ENCODE measurements around the gene ASXL2. TPM values are rescaled to one million over a fixed set of nuclear protein-coding genes. Genes with fewer than 3 reads are reported as not detected.

Gene ASXL2
- total and polyA plus RNA-seq, 10 donors: 2.0 to 51.3 (median 34.7) TPM

DNA sequence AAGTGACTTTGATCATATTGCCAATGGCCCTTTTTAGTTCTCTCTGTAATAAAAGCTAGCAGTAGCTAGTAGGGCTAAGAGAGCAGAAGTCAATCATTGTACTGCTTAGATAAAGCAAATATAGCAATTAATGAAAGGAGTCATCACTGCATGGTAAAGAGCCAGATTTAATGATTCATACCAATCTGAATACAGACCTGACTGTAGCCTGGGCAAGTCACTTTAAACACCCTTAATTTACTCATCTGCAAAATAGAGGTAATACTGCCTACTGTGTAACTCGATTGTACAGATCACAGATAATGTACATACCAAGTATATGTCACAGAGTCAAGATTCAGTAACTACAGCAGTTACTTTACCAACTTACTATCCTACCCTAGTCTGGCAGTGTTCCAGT lies 63.6 kb downstream of the ASXL2 start:
- no peak for DNase-seq
- TF ChIP-seq, protein P1, sequence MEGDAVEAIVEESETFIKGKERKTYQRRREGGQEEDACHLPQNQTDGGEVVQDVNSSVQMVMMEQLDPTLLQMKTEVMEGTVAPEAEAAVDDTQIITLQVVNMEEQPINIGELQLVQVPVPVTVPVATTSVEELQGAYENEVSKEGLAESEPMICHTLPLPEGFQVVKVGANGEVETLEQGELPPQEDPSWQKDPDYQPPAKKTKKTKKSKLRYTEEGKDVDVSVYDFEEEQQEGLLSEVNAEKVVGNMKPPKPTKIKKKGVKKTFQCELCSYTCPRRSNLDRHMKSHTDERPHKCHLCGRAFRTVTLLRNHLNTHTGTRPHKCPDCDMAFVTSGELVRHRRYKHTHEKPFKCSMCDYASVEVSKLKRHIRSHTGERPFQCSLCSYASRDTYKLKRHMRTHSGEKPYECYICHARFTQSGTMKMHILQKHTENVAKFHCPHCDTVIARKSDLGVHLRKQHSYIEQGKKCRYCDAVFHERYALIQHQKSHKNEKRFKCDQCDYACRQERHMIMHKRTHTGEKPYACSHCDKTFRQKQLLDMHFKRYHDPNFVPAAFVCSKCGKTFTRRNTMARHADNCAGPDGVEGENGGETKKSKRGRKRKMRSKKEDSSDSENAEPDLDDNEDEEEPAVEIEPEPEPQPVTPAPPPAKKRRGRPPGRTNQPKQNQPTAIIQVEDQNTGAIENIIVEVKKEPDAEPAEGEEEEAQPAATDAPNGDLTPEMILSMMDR (IDR thresholded peaks at IDR 0.05 in 8 of 11, conservative IDR thresholded peaks at IDR 0.05 in 3 of 11): no peak
- TF ChIP-seq POLR2A (IDR thresholded peaks at IDR 0.05) (no peak), POLR2AphosphoS5 (IDR thresholded peaks at IDR 0.05) (no peak)
- WGBS, 5 donors: 86 to 97% (median 90%) methylated on average over 1 of the region's 1 CpG
- Histone ChIP-seq H3K4me3 (no peak overlapping the region), H3K27me3 (replicated peaks in 1 of 7) (no peaks in the 10 kb centered on the region), H3K27ac (no peak overlapping the region), H3K9me3 (no peaks in the 10 kb centered on the region), H3K36me3 (peaks cover 0 to 25% (median 0%) of the 10 kb centered on the region in 6 donors), H3K4me1 (peaks cover 0 to 57% (median 10%) of the 10 kb centered on the region in 6 donors)
- intact Hi-C loops (cut with DNase I; ENCODE audit: low total_unique reads): no loop called here

DNA sequence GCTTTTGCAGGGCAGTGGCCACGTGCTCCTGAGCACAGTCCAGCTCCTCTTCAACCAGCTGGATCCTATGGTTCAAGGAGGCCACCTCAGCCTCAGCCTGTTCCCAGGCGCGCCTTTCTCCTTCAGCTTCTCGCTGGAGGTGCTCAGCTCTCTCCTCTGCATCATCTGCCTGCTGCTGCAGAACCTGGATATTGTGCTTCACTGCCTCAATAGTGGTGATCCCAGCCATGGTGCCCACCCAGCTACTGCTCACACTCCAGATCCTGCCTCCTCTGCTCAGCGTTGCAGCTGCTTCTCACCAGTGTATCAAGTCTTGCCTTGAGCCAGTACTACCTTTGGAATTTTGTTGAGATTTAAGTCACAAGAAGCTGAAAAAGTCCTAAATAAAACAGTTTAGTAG lies 67.9 kb downstream of the ASXL2 start:
- intact Hi-C loops (cut with DNase I; ENCODE audit: low total_unique reads): no loop called here
- Histone ChIP-seq H3K27me3 (replicated peaks in 1 of 7) (no peaks in the 10 kb centered on the region), H3K4me3 (no peak overlapping the region), H3K4me1 (peaks cover 0 to 41% (median 7%) of the 10 kb centered on the region in 6 donors), H3K36me3 (peaks cover 2 to 29% (median 7%) of the 10 kb centered on the region in 6 donors), H3K9me3 (no peaks in the 10 kb centered on the region), H3K27ac (no peak overlapping the region)
- no peak for DNase-seq
- 95 to 98% (median 97%) methylated on average over 5 of the region's 5 CpGs for WGBS, 5 donors
- TF ChIP-seq, protein P1 (IDR thresholded peaks at IDR 0.05 in 8 of 11, conservative IDR thresholded peaks at IDR 0.05 in 3 of 11): no peak
- TF ChIP-seq POLR2A (IDR thresholded peaks at IDR 0.05) (no peak), POLR2AphosphoS5 (IDR thresholded peaks at IDR 0.05) (no peak)

DNA sequence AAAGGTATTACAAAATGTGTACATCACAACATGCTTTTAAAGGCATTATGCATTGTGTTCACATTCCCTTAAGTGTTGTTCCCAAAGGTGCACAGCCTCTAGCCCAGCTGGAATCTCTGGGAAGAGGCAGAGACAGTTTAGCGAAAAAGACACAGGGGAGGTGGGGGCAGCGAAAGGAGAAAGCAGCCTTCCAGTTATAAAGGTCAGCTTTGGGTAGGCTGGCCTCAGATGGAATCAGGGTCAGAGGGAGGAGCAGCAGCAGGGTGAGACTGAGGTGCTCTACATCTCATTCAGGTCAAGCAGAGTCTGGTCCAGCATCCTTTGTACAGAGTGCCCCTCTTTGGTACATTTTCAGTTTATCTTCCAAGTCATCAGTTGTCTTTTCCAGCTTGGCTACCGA lies 68.6 kb downstream of the ASXL2 start:
- no peaks in the 10 kb centered on the region for H3K27me3 ChIP-seq (replicated peaks in 1 of 7)
- intact Hi-C loops (cut with DNase I; ENCODE audit: low total_unique reads): no loop called here
- H3K9me3 ChIP-seq: no peaks in the 10 kb centered on the region
- DNase-seq: no peak
- TF ChIP-seq POLR2A (IDR thresholded peaks at IDR 0.05): no peak
- no peak for TF ChIP-seq POLR2AphosphoS5 (IDR thresholded peaks at IDR 0.05)
- TF ChIP-seq, protein P1 (IDR thresholded peaks at IDR 0.05 in 8 of 11, conservative IDR thresholded peaks at IDR 0.05 in 3 of 11): no peak
- peaks cover 2 to 36% (median 14%) of the 10 kb centered on the region in 6 donors for H3K36me3 ChIP-seq
- H3K4me1 ChIP-seq: peaks cover 0 to 37% (median 5%) of the 10 kb centered on the region in 6 donors
- WGBS, 5 donors: 94 to 97% (median 95%) methylated on average over 3 of the region's 3 CpGs
- no peak overlapping the region for H3K4me3 ChIP-seq
- no peak overlapping the region for H3K27ac ChIP-seq

DNA sequence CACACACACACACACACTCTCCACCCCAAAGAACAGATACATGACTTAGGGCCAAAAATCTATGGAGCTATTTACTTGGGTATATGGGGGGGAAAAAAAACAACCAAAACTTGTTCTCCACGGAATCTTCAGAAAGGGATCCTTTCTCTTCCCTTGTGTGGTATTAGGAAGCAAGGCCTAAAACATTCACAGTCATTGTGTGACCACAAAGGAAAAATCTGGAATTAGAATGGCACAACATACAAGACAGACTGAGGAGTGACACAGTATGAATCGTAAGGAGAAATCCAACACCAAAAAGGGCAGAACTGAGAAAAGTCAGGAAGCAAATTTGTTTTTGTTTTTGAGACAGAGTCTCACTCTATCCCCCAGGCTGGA lies 70.3 kb downstream of the ASXL2 start:
- 79 to 96% (median 89%) methylated on average over 2 of the region's 2 CpGs for WGBS, 5 donors
- TF ChIP-seq POLR2AphosphoS5 (IDR thresholded peaks at IDR 0.05) (no peak), POLR2A (IDR thresholded peaks at IDR 0.05) (no peak)
- TF ChIP-seq, protein P1 (IDR thresholded peaks at IDR 0.05 in 8 of 11, conservative IDR thresholded peaks at IDR 0.05 in 3 of 11): no peak

More for the DNA sequence above, 70.3 kb downstream of the ASXL2 start:
- Histone ChIP-seq H3K4me3 (no peak overlapping the region), H3K27me3 (replicated peaks in 1 of 7) (no peaks in the 10 kb centered on the region), H3K4me1 (peaks cover 0 to 21% (median 5%) of the 10 kb centered on the region in 6 donors), H3K36me3 (peaks cover 2 to 53% (median 27%) of the 10 kb centered on the region in 6 donors), H3K27ac (no peak overlapping the region), H3K9me3 (no peaks in the 10 kb centered on the region)
- no peak for DNase-seq
- intact Hi-C loops (cut with DNase I; ENCODE audit: low total_unique reads): no loop called here

Data from spleen (tissue), 11 donors.